Thoracic aorta (tissue), 2 donors: ENCODE data around the gene TM2D1. TPM values are rescaled to one million over a fixed set of nuclear protein-coding genes. Genes with fewer than 3 reads are reported as not detected.
"Not testable (repeated sequence)": the region's sequence is repeated elsewhere in the genome, so short reads cannot be mapped to it uniquely, and the experiment has no call there.

Source experiments
- ATAC-seq: fragments of 150-250 bp; one replicate; pipeline ENCODE4 v1.8.0; 2017; ENCODE audit warnings: low read depth; ENCODE audit not compliant: insufficient number of reproducible peaks, low FRiP score
- DNase-seq: peaks from one replicate; pipeline ENCODE4 v3.0.0-alpha.2; 2020; ENCODE audit warnings: low spot score
- H3K27ac ChIP-seq, 2 donors: fragments of 200-600 bp; sonication (generic); 1 replicate in 1 of 2; 2 replicates in 1 of 2; pipeline ENCODE4 v1.5.1; 2016; ENCODE audit warnings: mild to moderate bottlenecking in 2 of 2, moderate library complexity in 2 of 2
- H3K27me3 ChIP-seq: fragments of 200-600 bp; sonication (generic); replicated peaks from 2 replicates; pipeline ENCODE4 v1.6.0; 2016; ENCODE audit warnings: mild to moderate bottlenecking; ENCODE audit not compliant: insufficient read depth
- H3K36me3 ChIP-seq: fragments of 200-600 bp; sonication (generic); one replicate; pipeline ENCODE4 v1.5.1; 2016
- H3K4me1 ChIP-seq, 2 donors: fragments of 200-600 bp; sonication (generic); 1 replicate in 1 of 2; 2 replicates in 1 of 2; pipeline versions ENCODE4 v1.5.1 to v1.6.0; 2016; ENCODE audit warnings: low read depth in 2 of 2, mild to moderate bottlenecking in 1 of 2; ENCODE audit not compliant: control insufficient read depth in 1 of 2
- H3K4me3 ChIP-seq: fragments of 200-600 bp; sonication (generic); 2 replicates; pipeline ENCODE4 v1.5.1; 2016; ENCODE audit warnings: mild to moderate bottlenecking
- H3K9me3 ChIP-seq: fragments of 200-600 bp; sonication (generic); 2 replicates; pipeline ENCODE4 v1.5.1; 2016
- total RNA-seq, 2 donors: library from RNA; depleted of rRNA; stranded (reverse); fragments of >200 nt; gene quantifications; one replicate each; pipeline versions ENCODE4 v1.1.0 to v1.2.3, GENCODE V29; 2016
- TF ChIP-seq, protein P1 (sequence below): fragments of 200-600 bp; sonication (generic); IDR thresholded peaks from one replicate; pipeline ENCODE4 v1.5.1; 2019; ENCODE audit warnings: antibody characterized with exemption

Gene TM2D1
- total RNA-seq, 2 donors from 2014 or later = 93.7 to 114 TPM

DNA sequence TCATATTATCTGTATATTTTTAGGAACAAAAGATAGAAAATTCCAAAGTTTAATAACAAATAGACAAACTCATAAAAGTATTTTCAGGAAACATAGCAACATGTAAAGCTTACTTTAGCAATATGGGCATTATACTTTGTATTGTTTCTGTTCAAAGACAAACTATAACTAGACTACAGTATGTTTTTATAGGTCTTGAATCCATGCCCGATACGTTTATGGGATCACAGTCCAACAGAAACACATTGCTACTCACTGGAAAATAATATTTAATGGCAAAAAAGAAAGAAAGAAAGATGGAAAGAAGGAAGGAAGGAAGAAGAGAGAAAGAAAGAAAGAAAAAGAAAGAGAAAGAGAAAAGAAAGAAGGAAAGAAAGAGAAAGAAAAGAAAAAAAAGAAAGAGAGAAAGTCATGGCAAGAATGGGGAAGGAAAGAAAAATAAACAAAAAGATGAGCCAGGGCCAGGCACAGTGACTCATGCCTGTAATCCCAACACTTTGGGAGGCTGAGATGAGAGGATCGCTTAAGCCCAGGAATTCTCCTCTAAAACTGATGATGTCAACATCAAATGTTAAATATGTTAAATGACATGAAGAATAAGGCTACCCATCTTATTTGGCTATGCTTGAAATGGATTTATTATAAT, 32.7 kb downstream of the TM2D1 start:
- peak overlapping the region; percentile 52 to 53 for H3K27ac ChIP-seq
- peaks cover 0 to 3% of the 10 kb centered on the region in 2 donors for H3K4me1 ChIP-seq
- H3K9me3 ChIP-seq = no peaks in the 10 kb centered on the region
- peak overlapping the region; percentile 34 for H3K4me3 ChIP-seq
- DNase-seq = no peak
- no peaks in the 10 kb centered on the region for H3K36me3 ChIP-seq
- TF ChIP-seq, protein P1, sequence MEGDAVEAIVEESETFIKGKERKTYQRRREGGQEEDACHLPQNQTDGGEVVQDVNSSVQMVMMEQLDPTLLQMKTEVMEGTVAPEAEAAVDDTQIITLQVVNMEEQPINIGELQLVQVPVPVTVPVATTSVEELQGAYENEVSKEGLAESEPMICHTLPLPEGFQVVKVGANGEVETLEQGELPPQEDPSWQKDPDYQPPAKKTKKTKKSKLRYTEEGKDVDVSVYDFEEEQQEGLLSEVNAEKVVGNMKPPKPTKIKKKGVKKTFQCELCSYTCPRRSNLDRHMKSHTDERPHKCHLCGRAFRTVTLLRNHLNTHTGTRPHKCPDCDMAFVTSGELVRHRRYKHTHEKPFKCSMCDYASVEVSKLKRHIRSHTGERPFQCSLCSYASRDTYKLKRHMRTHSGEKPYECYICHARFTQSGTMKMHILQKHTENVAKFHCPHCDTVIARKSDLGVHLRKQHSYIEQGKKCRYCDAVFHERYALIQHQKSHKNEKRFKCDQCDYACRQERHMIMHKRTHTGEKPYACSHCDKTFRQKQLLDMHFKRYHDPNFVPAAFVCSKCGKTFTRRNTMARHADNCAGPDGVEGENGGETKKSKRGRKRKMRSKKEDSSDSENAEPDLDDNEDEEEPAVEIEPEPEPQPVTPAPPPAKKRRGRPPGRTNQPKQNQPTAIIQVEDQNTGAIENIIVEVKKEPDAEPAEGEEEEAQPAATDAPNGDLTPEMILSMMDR = no peak
- no peak for ATAC-seq
- no peaks in the 10 kb centered on the region for H3K27me3 ChIP-seq

DNA sequence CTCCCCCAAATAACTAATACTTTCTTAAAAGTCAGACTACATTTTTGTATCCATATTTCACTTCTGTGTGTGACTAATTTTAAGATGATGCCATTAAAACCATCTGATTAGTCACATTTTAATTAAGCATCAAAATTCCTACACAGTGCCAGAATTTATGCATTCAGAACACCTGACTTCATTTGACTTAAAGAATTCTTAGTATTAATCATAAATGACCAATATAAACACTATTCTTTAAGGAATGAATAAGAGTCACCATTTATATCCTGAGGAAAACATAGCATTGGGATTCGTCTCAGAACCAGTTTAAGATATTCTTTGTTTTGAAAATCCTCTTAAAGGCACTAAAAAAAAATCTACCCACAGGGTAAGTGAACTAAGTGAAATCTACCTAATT, 37.0 kb downstream of the TM2D1 start:
- ATAC-seq (no peak), DNase-seq (no peak)
- H3K4me3 ChIP-seq = no peak overlapping the region
- H3K27ac ChIP-seq = no peak overlapping the region
- H3K36me3 ChIP-seq = peaks cover 2% of the 10 kb centered on the region
- H3K4me1 ChIP-seq = peaks cover 0 to 3% of the 10 kb centered on the region in 2 donors
- TF ChIP-seq, protein P1 = no peak
- H3K27me3 ChIP-seq = no peaks in the 10 kb centered on the region
- no peaks in the 10 kb centered on the region for H3K9me3 ChIP-seq

DNA sequence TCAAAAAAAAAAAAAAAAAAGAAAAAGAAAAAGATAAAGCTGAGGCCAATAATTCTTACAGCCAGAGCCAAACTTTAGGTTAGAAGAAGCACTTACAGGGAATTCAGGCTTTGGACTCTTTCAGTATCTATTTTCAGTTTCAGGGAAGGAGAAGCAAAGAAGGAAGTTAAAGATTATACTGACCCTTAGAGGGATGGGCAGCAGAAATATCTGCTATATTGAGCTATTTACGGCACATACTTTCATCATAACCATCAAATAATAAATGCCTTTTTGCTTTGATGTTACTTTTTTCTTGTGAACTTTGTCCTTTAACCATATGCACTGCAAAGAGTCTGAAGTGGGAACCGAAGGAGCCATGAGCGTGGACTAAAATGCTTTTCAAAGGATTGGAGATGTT, 42.0 kb downstream of the TM2D1 start:
- Histone ChIP-seq H3K9me3 (no peaks in the 10 kb centered on the region), H3K4me1 (peaks cover 0 to 4% of the 10 kb centered on the region in 2 donors), H3K4me3 (no peak overlapping the region), H3K36me3 (peaks cover 3% of the 10 kb centered on the region), H3K27ac (no peak overlapping the region), H3K27me3 (no peaks in the 10 kb centered on the region)
- DNase-seq (no peak), ATAC-seq (no peak)
- TF ChIP-seq, protein P1 = no peak

DNA sequence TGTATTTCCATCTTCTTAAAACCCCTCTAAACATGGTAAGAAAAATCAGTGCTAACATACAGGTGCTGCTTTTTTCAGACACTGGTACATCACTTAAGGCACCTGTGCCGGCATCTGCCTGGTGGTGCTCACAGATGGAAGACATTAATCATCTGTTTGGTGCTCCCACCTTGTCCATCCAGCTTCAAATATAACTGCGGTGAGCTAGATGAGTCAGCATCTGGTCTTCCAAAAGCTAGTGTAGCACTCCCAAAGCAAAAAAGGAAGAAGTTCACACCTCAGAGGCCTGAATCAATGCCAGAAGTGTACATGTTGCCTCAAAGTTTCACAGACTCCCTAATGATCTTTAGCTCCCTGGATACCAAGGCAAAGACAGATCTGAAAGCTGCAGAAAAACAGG, 44.4 kb downstream of the TM2D1 start:
- no peaks in the 10 kb centered on the region for H3K27me3 ChIP-seq
- H3K4me3 ChIP-seq = no peak overlapping the region
- H3K4me1 ChIP-seq = peaks cover 0 to 5% of the 10 kb centered on the region in 2 donors
- no peaks in the 10 kb centered on the region for H3K9me3 ChIP-seq
- H3K36me3 ChIP-seq = peaks cover 3% of the 10 kb centered on the region
- DNase-seq = no peak
- no peak for ATAC-seq
- no peak overlapping the region for H3K27ac ChIP-seq
- TF ChIP-seq, protein P1 = no peak

DNA sequence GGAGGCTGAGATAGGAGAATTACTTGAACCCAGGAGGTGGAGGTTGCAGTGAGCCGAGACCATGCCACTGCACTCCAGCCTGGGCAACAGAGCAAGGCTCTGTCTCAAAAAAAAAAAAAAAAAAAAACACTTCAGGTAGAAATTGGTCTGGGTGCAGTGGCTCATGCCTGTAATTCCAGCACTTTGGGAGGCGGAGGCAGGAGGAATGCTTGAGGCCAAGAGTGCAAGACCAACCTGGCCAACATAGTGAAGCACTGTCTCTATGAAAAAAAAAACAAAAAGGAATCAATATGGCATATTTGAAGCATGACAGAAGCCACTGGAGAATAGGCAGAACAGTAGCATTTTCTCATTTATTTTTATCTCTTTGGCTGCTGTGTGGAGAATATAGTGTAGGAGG, 48.1 kb downstream of the TM2D1 start:
- not testable (repeated sequence) for H3K4me1 ChIP-seq, ATAC-seq, H3K4me3 ChIP-seq, H3K36me3 ChIP-seq, H3K9me3 ChIP-seq, H3K27me3 ChIP-seq, DNase-seq, H3K27ac ChIP-seq

DNA sequence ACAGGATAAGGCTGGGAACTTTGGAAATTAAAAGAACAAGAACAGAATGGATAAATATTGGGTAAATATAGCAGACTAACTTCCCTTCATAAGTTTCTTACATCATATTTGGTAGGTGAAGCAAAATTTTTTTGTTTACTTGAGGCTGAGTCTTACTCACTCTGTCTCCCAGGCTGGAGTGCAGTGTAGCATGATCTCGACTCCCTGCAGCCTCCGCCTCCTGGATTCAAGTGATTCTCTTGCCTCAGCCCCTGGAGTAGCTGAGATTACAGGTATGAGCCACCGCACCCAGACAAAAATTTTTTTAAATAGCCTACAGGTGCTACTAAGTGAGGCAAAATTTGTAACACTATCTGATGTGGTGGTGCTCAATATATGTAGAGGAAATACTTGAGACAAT, 50.7 kb downstream of the TM2D1 start:
- Histone ChIP-seq H3K27me3 (no peaks in the 10 kb centered on the region), H3K36me3 (no peaks in the 10 kb centered on the region), H3K9me3 (no peaks in the 10 kb centered on the region), H3K4me1 (peaks cover 0 to 5% of the 10 kb centered on the region in 2 donors), H3K27ac (peak overlapping the region in 1 of 2 donors; percentile 4), H3K4me3 (no peak overlapping the region)
- ATAC-seq (no peak), DNase-seq (no peak)
- TF ChIP-seq, protein P1 = no peak
